H1 (cell line): ENCODE measurements around the gene MT2A. TPM values are rescaled to one million over a fixed set of nuclear protein-coding genes. Genes with fewer than 3 reads are reported as not detected.

Experiments
- CTCF ChIA-PET: fragments of 300-600 bp; sonication (Branson Sonifier 250); formaldehyde crosslinking; loops from one replicate; lab custom pipeline; 2021; ENCODE audit not compliant: partially characterized antibody; lab: Charles Lee
- POLR2A ChIA-PET: fragments of 300-600 bp; sonication (Branson Sonifier 250); formaldehyde crosslinking; loops from one replicate; lab custom pipeline; 2021; ENCODE audit warnings: inconsistent platforms; ENCODE audit not compliant: partially characterized antibody; lab: Charles Lee
- DNase-seq, 2 experiments: peaks; one replicate each; pipeline versions ENCODE4 v3.0.0 to v3.0.0-alpha.2; 2010 to 2022; ENCODE audit warnings: low spot score in 2 of 2, low read depth in 1 of 2, mixed read lengths in 1 of 2
- FAIRE-seq: peaks from 2 replicates; lab custom pipeline; 2011; peaks lifted over from hg19 to GRCh38; lab: Jason Lieb, UNC
- H2AFZ ChIP-seq: 2 replicates; pipeline ENCODE4 v1.8.1; 2012; ENCODE audit warnings: low read length, inconsistent platforms
- H2AK5ac ChIP-seq: 2 replicates; pipeline ENCODE4 v1.6.1; 2013; ENCODE audit warnings: low read depth, low read length
- H2BK120ac ChIP-seq: replicated peaks from 2 replicates; pipeline ENCODE3; 2013; ENCODE audit warnings: low read depth, low read length, inconsistent platforms
- H2BK12ac ChIP-seq: 2 replicates; pipeline ENCODE4 v1.6.1; 2013; ENCODE audit warnings: low read depth, low read length
- H2BK15ac ChIP-seq: 2 replicates; pipeline ENCODE4 v1.6.1; 2013; ENCODE audit warnings: low read length
- H2BK20ac ChIP-seq: 2 replicates; pipeline ENCODE4 v1.6.1; 2013; ENCODE audit warnings: low read length
- H2BK5ac ChIP-seq: 2 replicates; pipeline ENCODE4 v1.6.1; 2013; ENCODE audit warnings: low read depth, low read length
- H3K14ac ChIP-seq: 2 replicates; pipeline ENCODE4 v1.6.1; 2013; ENCODE audit warnings: inconsistent platforms; ENCODE audit not compliant: insufficient read length
- H3K18ac ChIP-seq: 2 replicates; pipeline ENCODE4 v1.6.1; 2013; ENCODE audit warnings: low read length; ENCODE audit errors: extremely low read depth
- H3K23ac ChIP-seq: 2 replicates; pipeline ENCODE4 v1.6.1; 2013; ENCODE audit warnings: inconsistent platforms; ENCODE audit not compliant: insufficient read length
- H3K23me2 ChIP-seq: 2 replicates; pipeline ENCODE4 v1.6.1; 2013; ENCODE audit warnings: low read depth, low read length
- H3K27ac ChIP-seq: 2 replicates; pipeline ENCODE4 v1.6.1; 2011; ENCODE audit warnings: low read depth, low read length, inconsistent platforms
- H3K27me3 ChIP-seq, 4 experiments: replicated peaks in 1 of 4; 1 replicate in 1 of 4; 2 replicates in 3 of 4; pipeline versions ENCODE4 v1.6.1 to v1.8.1; 2011 to 2013; ENCODE audit warnings: low read length in 3 of 4, mild to moderate bottlenecking in 3 of 4, inconsistent platforms in 2 of 4, mixed read lengths in 2 of 4, moderate library complexity in 1 of 4; ENCODE audit not compliant: control insufficient read depth in 3 of 4, insufficient read depth in 3 of 4; ENCODE audit errors: extremely low read depth in 1 of 4
- H3K36me3 ChIP-seq, 4 experiments: 2 replicates each; pipeline versions ENCODE4 v1.6.1 to v1.8.1; 2011 to 2013; ENCODE audit warnings: mild to moderate bottlenecking in 4 of 4, low read length in 3 of 4, moderate library complexity in 2 of 4, control low read depth in 1 of 4, inconsistent platforms in 1 of 4; ENCODE audit not compliant: insufficient read depth in 4 of 4, control insufficient read depth in 2 of 4
- H3K4ac ChIP-seq: replicated peaks from 2 replicates; pipeline ENCODE3; 2013; ENCODE audit warnings: low read length, low read depth, mixed read lengths, inconsistent platforms; ENCODE audit not compliant: insufficient read length
- H3K4me1 ChIP-seq, 4 experiments: replicated peaks in 1 of 4; 1 replicate in 1 of 4; 2 replicates in 3 of 4; pipeline versions ENCODE4 v1.6.1 to v1.8.1; 2011 to 2013; ENCODE audit warnings: low read length in 3 of 4, inconsistent platforms in 2 of 4, mixed read lengths in 1 of 4; ENCODE audit not compliant: insufficient read depth in 4 of 4, control insufficient read depth in 3 of 4
- H3K4me2 ChIP-seq, 2 experiments: 2 replicates each; pipeline versions ENCODE4 v1.6.1 to v1.8.1; 2011 to 2013; ENCODE audit warnings: low read depth in 2 of 2, low read length in 2 of 2, control low read depth in 1 of 2, inconsistent platforms in 1 of 2, mild to moderate bottlenecking in 1 of 2; ENCODE audit not compliant: insufficient read depth in 1 of 2
- H3K4me3 ChIP-seq, 4 experiments: fragments of 200-600, 300-600 bp in 1 of 4; sonication (generic), shearing (Covaris generic), sonication (Bioruptor Twin) in 1 of 4; 2 replicates each; pipeline versions ENCODE4 v1.5.1 to v1.8.1; 2011 to 2016; ENCODE audit warnings: low read length in 4 of 4, low read depth in 3 of 4, control low read depth in 2 of 4, inconsistent platforms in 2 of 4, mild to moderate bottlenecking in 2 of 4, mixed read lengths in 1 of 4, moderate library complexity in 1 of 4; ENCODE audit not compliant: insufficient read depth in 2 of 4; ENCODE audit errors: extremely low read depth in 1 of 4
- H3K56ac ChIP-seq: replicated peaks from 2 replicates; pipeline ENCODE3; 2013; ENCODE audit warnings: low read depth, mild to moderate bottlenecking, mixed read lengths, low read length, inconsistent platforms; ENCODE audit not compliant: insufficient read length
- H3K79me1 ChIP-seq: 2 replicates; pipeline ENCODE4 v1.6.1; 2013; ENCODE audit warnings: low read depth, low read length, control low read depth
- H3K79me2 ChIP-seq, 2 experiments: 2 replicates each; pipeline versions ENCODE4 v1.6.1 to v1.8.1; 2012 to 2013; ENCODE audit warnings: low read length in 2 of 2, mild to moderate bottlenecking in 2 of 2, inconsistent platforms in 1 of 2; ENCODE audit not compliant: insufficient read depth in 2 of 2, control insufficient read depth in 1 of 2
- H3K9ac ChIP-seq, 4 experiments: replicated peaks in 1 of 4; 1 replicate in 1 of 4; 2 replicates in 3 of 4; pipeline versions ENCODE4 v1.6.1 to v1.8.1; 2011 to 2013; ENCODE audit warnings: low read depth in 3 of 4, low read length in 3 of 4, control low read depth in 2 of 4, mild to moderate bottlenecking in 2 of 4, moderate library complexity in 2 of 4, inconsistent platforms in 1 of 4; ENCODE audit errors: extremely low read depth in 1 of 4
- H3K9me3 ChIP-seq, 2 experiments: 2 replicates each; pipeline versions ENCODE4 v1.6.1 to v1.8.1; 2012 to 2013; ENCODE audit warnings: mild to moderate bottlenecking in 2 of 2, moderate library complexity in 2 of 2, control low read depth in 1 of 2, inconsistent platforms in 1 of 2, low read depth in 1 of 2, low read length in 1 of 2, mixed read lengths in 1 of 2; ENCODE audit not compliant: insufficient read depth in 2 of 2
- H4K20me1 ChIP-seq, 2 experiments: replicated peaks in 1 of 2; 2 replicates each; pipeline versions ENCODE3 to v1.8.1; 2011 to 2013; ENCODE audit warnings: inconsistent platforms in 2 of 2, low read length in 2 of 2, mild to moderate bottlenecking in 1 of 2; ENCODE audit not compliant: insufficient read depth in 2 of 2, control insufficient read depth in 1 of 2
- H4K5ac ChIP-seq: 2 replicates; pipeline ENCODE4 v1.6.1; 2013; ENCODE audit warnings: low read length, low read depth, mixed read lengths, inconsistent platforms; ENCODE audit not compliant: insufficient read length
- H4K8ac ChIP-seq: 2 replicates; pipeline ENCODE4 v1.8.0; 2013; ENCODE audit warnings: mild to moderate bottlenecking, moderate library complexity, low read length, inconsistent platforms; ENCODE audit not compliant: insufficient read depth; ENCODE audit errors: extremely low read depth
- H4K91ac ChIP-seq: replicated peaks from 2 replicates; pipeline ENCODE3; 2013; ENCODE audit warnings: low read length, mixed read lengths, inconsistent platforms; ENCODE audit not compliant: insufficient read length
- EZH2 ChIP-seq: fragments of 200-600 bp; sonication (generic); IDR thresholded peaks from 2 replicates; pipeline ENCODE4 v1.7.1; 2012; ENCODE audit warnings: low read depth, mild to moderate bottlenecking, moderate library complexity, low read length, inconsistent platforms; ENCODE audit not compliant: severe bottlenecking
- KDM4A ChIP-seq: IDR thresholded peaks from one replicate; pipeline ENCODE4 v1.7.1; 2012; ENCODE audit warnings: low read depth, mild to moderate bottlenecking, moderate library complexity, low read length, inconsistent platforms; ENCODE audit not compliant: severe bottlenecking
- RNF2 ChIP-seq: fragments of 200-900, 300-1000 bp; sonication (generic); IDR thresholded peaks from 2 replicates; pipeline ENCODE4 v1.7.1; 2016; ENCODE audit warnings: borderline replicate concordance, low read depth, mild to moderate bottlenecking, antibody characterized with exemption, low read length; ENCODE audit not compliant: poor library complexity, severe bottlenecking; ENCODE audit errors: missing control alignments
- SP2 ChIP-seq: IDR thresholded peaks from 2 replicates; pipeline ENCODE4 v1.6.1; 2012; ENCODE audit warnings: mild to moderate bottlenecking, low read length, inconsistent platforms
- SUZ12 ChIP-seq: fragments of 200-600 bp; sonication (generic); IDR thresholded peaks from 2 replicates; pipeline ENCODE4 v1.6.1; 2012; ENCODE audit warnings: mild to moderate bottlenecking, inconsistent platforms, low read length, moderate library complexity, mixed read lengths
- TEAD4 ChIP-seq: IDR thresholded peaks from 2 replicates; pipeline ENCODE4 v1.6.1; 2012; ENCODE audit warnings: low read depth, low read length, inconsistent platforms, mixed read lengths
- WGBS, 2 experiments: shearing (Covaris generic) in 1 of 2; methylation state at CpG; one replicate each; pipeline versions ENCODE4 v1.1.6 to v1.1.7; 2013 to 2015; ENCODE audit warnings: low lambda C conversion rate in 2 of 2, mixed read lengths in 2 of 2, inconsistent platforms in 1 of 2, low coverage in 1 of 2, missing lambda C conversion rate in 1 of 2; ENCODE audit not compliant: insufficient replicate concordance in 2 of 2, insufficient coverage in 1 of 2, insufficient read length in 1 of 2; ENCODE audit errors: extremely low coverage in 1 of 2, missing lambda C conversion rate in 1 of 2; 5-methylcytosine and 5-hydroxymethylcytosine counted together
- polyA plus RNA-seq, 7 experiments: library from polyadenylated mRNA; depleted of rRNA in 3 of 7; stranded (reverse) in 5 of 7; unstranded in 2 of 7; fragments of >200 nt in 5 of 7; fragments of 200-250 nt in 2 of 7; gene quantifications; 1 replicate in 5 of 7; 2 replicates in 1 of 7; 4 replicates in 1 of 7; pipeline versions ENCODE4 v1.2.1 to v1.2.3, GENCODE V29; 2011 to 2013; ENCODE audit warnings: missing spikeins in 2 of 7, mixed read lengths in 2 of 7
- total RNA-seq: library from RNA; stranded (reverse); fragmentation: NEBNext Ultra II Directional; extraction: Animal tissue kit (Norgen Biotek cat#: 25700); gene quantifications from 2 replicates; pipeline ENCODE4 v1.2.1, GENCODE V29; 2021

MT2A gene
- total and polyA plus RNA-seq, 2 of the 8 experiments (the other 6 are each of a cell fraction or from before 2014, with no cell fraction given) = 9.5 to 30.1 TPM

- Histone ChIP-seq H4K91ac (no peak overlapping the region), H4K20me1 (peaks cover 0 to 15% of the 10 kb centered on the region in 2 experiments), H2BK5ac (no peak overlapping the region; the same call in 1 of the 2 replicates), H3K9ac (no peak overlapping the region), H3K79me2 (no peaks in the 10 kb centered on the region), H3K27me3 (peaks cover 60 to 88% (median 84%) of the 10 kb centered on the region in 4 experiments), H2BK15ac (peak overlapping the region; percentile 40; the same call in 1 of the 2 replicates), H3K27ac (no peak overlapping the region), H4K5ac (no peak overlapping the region), H3K23me2 (peaks cover 5% of the 10 kb centered on the region; the same call in 1 of the 2 replicates), H3K79me1 (no peaks in the 10 kb centered on the region), H3K56ac (no peak overlapping the region), H2BK20ac (no peak overlapping the region), H3K18ac (peak overlapping the region; percentile 66), H3K4ac (no peak overlapping the region), H3K4me2 (peak overlapping the region; percentile 90 to 94), H2BK12ac (peak overlapping the region; percentile 87; the same call in 1 of the 2 replicates), H2AK5ac (0 out of 2 replicates have a peak overlapping the region, but pooled peaks have one; percentile 72), H3K9me3 (no peaks in the 10 kb centered on the region), H3K4me1 (peaks cover 0 to 17% (median 14%) of the 10 kb centered on the region in 4 experiments; a peak in 6 of 7 replicates), H3K36me3 (no peaks in the 10 kb centered on the region), H3K23ac (no peak overlapping the region), H2BK120ac (no peak overlapping the region), H3K4me3 (peak overlapping the region; percentile 6 to 61 (median 34); a peak in 6 of 8 replicates), H3K14ac (no peak overlapping the region), H4K8ac (no peak overlapping the region), H2AFZ (no peak overlapping the region)
- TF ChIP-seq EZH2 = peak; percentile 10
- no peak for TF ChIP-seq SP2
- peak; percentile 22 for TF ChIP-seq RNF2
- no peak for TF ChIP-seq TEAD4
- no peak for TF ChIP-seq KDM4A
- TF ChIP-seq SUZ12 = peak; percentile 42; the same call in 1 of the 2 replicates
- WGBS, 2 experiments = 9% methylated on average over 16 of the region's 16 CpGs; no CpG with 5 or more reads in 1 of the 2 experiments
- ChIA-PET CTCF (interaction anchor here (0.9 to 3.2 kb wide), 11 partner anchors 11 to 76 kb away, joined by 3 to 13 read pairs (median 5); partner anchors contain the start of genes MT1A and MT1H), POLR2A (interaction anchor here (0.7 to 4.7 kb wide), 27 partner anchors 10 to 306 kb away, joined by 3 to 66 read pairs (median 5); partner anchors contain the start of genes HERPUD1, MT1A, MT1F and MT1G)
- no peak for FAIRE-seq
- no peak for DNase-seq
Measured at GRCh38 chr16:56625943-56626654, 17.7 kb downstream of the MT2A start.
